HL-60 (cell line): ENCODE measurements around the gene EGFLAM.

Experiments used
- DNase-seq, 2 experiments: peaks; one replicate each; pipeline ENCODE4 v3.0.0-alpha.2; 2010 to 2020; ENCODE audit warnings: low read depth in 1 of 2, low spot score in 1 of 2
- H3K27ac ChIP-seq: fragments of 250-450 bp; sonication (Bioruptor Pico); replicated peaks from 2 replicates; pipeline ENCODE4 v1.5.1; 2020; ENCODE audit warnings: mild to moderate bottlenecking, moderate library complexity
- H3K27me3 ChIP-seq: fragments of 250-450 bp; sonication (Bioruptor Pico); 2 replicates; pipeline ENCODE4 v1.5.1; 2021; ENCODE audit warnings: mild to moderate bottlenecking, moderate library complexity; ENCODE audit not compliant: insufficient read depth, poor library complexity, severe bottlenecking
- H3K4me3 ChIP-seq: replicated peaks from 2 replicates; pipeline ENCODE4 v1.5.1; 2011; ENCODE audit warnings: mild to moderate bottlenecking, control low read depth, low read length; ENCODE audit not compliant: insufficient read depth
- GABPA ChIP-seq: IDR thresholded peaks from 2 replicates; pipeline ENCODE4 v1.6.1; 2012; ENCODE audit warnings: low read depth
- POLR2AphosphoS5 ChIP-seq: IDR thresholded peaks from 2 replicates; pipeline ENCODE4 v1.6.1; 2012; ENCODE audit warnings: low read depth
- REST ChIP-seq: IDR thresholded peaks from 2 replicates; pipeline ENCODE4 v1.6.1; 2012; ENCODE audit warnings: low read depth; ENCODE audit not compliant: insufficient replicate concordance
- SPI1 ChIP-seq: IDR thresholded peaks from 2 replicates; pipeline ENCODE4 v1.6.1; 2012; ENCODE audit warnings: low read depth, mild to moderate bottlenecking, borderline replicate concordance
- TF ChIP-seq, protein P1 (sequence below): IDR thresholded peaks from one replicate; pipeline ENCODE4 v1.5.1; 2011; ENCODE audit warnings: low read length, control low read depth, inconsistent platforms; ENCODE audit not compliant: insufficient read depth

Gene EGFLAM

DNA sequence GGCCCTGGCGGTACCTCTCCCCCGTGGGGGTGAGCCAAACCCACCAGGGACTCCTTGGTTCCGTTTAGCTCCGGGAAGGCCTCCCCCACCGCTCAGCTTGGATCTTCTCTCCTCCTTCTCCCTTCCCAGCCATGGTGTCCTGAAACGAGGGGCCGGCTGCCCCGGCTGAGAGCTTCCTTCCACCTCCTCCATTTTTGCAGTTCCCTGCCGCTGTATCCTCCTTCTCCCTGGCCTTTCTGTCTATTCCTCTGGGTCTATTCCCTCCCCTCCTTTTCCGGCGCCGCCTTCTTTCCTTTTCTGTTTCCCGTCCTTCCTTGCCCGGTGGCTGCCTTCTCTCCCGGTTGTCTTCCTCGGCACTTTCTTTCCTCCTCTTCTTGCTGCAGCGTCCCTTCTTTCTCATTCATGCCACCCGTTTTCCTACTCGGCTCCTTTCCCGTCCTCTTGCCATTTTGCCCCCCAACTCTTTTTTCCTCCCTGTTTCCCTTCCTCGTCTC lies 187.7 kb downstream of the EGFLAM start:
- Histone ChIP-seq H3K27me3 (peaks cover 36% of the 10 kb centered on the region), H3K27ac (no peak overlapping the region), H3K4me3 (no peak overlapping the region)
- TF ChIP-seq POLR2AphosphoS5: no peak
- TF ChIP-seq, protein P1, sequence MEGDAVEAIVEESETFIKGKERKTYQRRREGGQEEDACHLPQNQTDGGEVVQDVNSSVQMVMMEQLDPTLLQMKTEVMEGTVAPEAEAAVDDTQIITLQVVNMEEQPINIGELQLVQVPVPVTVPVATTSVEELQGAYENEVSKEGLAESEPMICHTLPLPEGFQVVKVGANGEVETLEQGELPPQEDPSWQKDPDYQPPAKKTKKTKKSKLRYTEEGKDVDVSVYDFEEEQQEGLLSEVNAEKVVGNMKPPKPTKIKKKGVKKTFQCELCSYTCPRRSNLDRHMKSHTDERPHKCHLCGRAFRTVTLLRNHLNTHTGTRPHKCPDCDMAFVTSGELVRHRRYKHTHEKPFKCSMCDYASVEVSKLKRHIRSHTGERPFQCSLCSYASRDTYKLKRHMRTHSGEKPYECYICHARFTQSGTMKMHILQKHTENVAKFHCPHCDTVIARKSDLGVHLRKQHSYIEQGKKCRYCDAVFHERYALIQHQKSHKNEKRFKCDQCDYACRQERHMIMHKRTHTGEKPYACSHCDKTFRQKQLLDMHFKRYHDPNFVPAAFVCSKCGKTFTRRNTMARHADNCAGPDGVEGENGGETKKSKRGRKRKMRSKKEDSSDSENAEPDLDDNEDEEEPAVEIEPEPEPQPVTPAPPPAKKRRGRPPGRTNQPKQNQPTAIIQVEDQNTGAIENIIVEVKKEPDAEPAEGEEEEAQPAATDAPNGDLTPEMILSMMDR: no peak
- no peak for TF ChIP-seq GABPA
- no peak for TF ChIP-seq SPI1
- TF ChIP-seq REST: no peak
- DNase-seq: no peak

- Histone ChIP-seq H3K4me3 (no peak overlapping the region), H3K27me3 (peaks cover 39% of the 10 kb centered on the region), H3K27ac (no peak overlapping the region)
- no peak for DNase-seq
- TF ChIP-seq POLR2AphosphoS5: no peak
These were observed 188.7 kb downstream of the EGFLAM start for GRCh38 chr5:38447056-38447455.

DNA sequence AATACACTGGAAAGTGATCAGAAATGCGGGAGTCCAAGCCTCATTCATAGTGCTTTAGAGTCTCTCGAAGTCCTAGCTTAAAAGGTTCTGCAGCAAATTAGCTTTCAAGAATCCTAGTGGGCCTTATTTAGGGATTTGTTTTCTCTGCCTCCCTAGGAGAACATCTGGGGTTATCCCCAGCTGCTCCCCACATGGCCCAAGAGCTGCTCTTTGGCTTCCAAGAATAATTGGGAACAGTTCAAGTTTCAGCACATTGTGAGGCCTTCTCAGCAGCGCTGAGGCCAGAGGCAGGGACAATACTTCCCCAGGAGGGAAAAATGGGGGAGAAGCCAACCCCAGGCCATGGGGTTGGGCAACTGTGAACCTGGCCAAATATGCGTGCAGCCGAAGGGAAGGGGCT lies 189.4 kb downstream of the EGFLAM start:
- TF ChIP-seq, protein P1: no peak
- TF ChIP-seq REST: no peak
- no peak for TF ChIP-seq POLR2AphosphoS5
- no peak for TF ChIP-seq GABPA
- no peak for TF ChIP-seq SPI1
- DNase-seq: no peak
- Histone ChIP-seq H3K27me3 (peaks cover 44% of the 10 kb centered on the region), H3K27ac (no peak overlapping the region), H3K4me3 (no peak overlapping the region)

GRCh38 chr5:38448568-38449350 lies 190.4 kb downstream of the EGFLAM start:
- DNase-seq: no peak
- H3K27me3 ChIP-seq: peaks cover 36% of the 10 kb centered on the region
- H3K27ac ChIP-seq: no peak overlapping the region
- TF ChIP-seq POLR2AphosphoS5: no peak
- no peak for TF ChIP-seq GABPA
- TF ChIP-seq, protein P1: no peak
- no peak for TF ChIP-seq REST
- H3K4me3 ChIP-seq: no peak overlapping the region
